Calu3 (cell line): ENCODE results near the gene P3H4. TPM values are rescaled to one million over a fixed set of nuclear protein-coding genes. Genes with fewer than 3 reads are reported as not detected.

ENCODE experiments used
- BruUV-seq: library from RNA; stranded (reverse); fragments of 400-500 nt; replicated peaks from 2 replicates; lab custom pipeline; 2021; lab: Mats Ljungman, UMichigan
- CTCF ChIA-PET: fragments of 300-600 bp; sonication (Branson Sonifier 250); formaldehyde crosslinking; loops from one replicate; lab custom pipeline; 2022; ENCODE audit warnings: antibody characterized with exemption; lab: Charles Lee
- DNase-seq: peaks from one replicate; pipeline ENCODE4 v3.0.0; 2022
- H3K27ac Mint-ChIP-seq: one replicate; pipeline ENCODE4 v1.8.0; 2022; ENCODE audit warnings: mixed read lengths; ENCODE audit not compliant: unreplicated experiment
- H3K27me3 Mint-ChIP-seq: one replicate; pipeline ENCODE4 v1.8.0; 2022; ENCODE audit warnings: mixed read lengths; ENCODE audit not compliant: unreplicated experiment
- H3K36me3 Mint-ChIP-seq: one replicate; pipeline ENCODE4 v1.8.0; 2022; ENCODE audit warnings: mild to moderate bottlenecking, moderate library complexity, mixed read lengths; ENCODE audit not compliant: insufficient read depth, unreplicated experiment
- H3K4me1 Mint-ChIP-seq: one replicate; pipeline ENCODE4 v1.8.0; 2022; ENCODE audit warnings: mild to moderate bottlenecking, low read depth, mixed read lengths; ENCODE audit not compliant: unreplicated experiment
- H3K4me3 Mint-ChIP-seq: one replicate; pipeline ENCODE4 v1.8.0; 2022; ENCODE audit warnings: mild to moderate bottlenecking, low read depth, moderate library complexity, mixed read lengths; ENCODE audit not compliant: unreplicated experiment
- H3K9me3 Mint-ChIP-seq: one replicate; pipeline ENCODE4 v1.8.0; 2022; ENCODE audit warnings: low read depth, mixed read lengths; ENCODE audit not compliant: unreplicated experiment
- CTCF ChIP-seq: fragments of 200-600 bp; IDR thresholded peaks from one replicate; pipeline ENCODE4 v1.8.0; 2022; ENCODE audit warnings: antibody characterized with exemption; ENCODE audit not compliant: unreplicated experiment
- intact Hi-C: fragments of 100-400 bp; cut with micrococcal nuclease; formaldehyde crosslinking; loops from one replicate; pipeline ENCODE4 v1.10.0; 2022; ENCODE audit not compliant: unreplicated experiment
- total RNA-seq: library from RNA; stranded (reverse); gene quantifications from 2 replicates; pipeline ENCODE4 v1.2.3, GENCODE V29; 2022

Gene P3H4
- total RNA-seq, 1 experiment from 2014 or later, result 19.9 TPM

- peak; percentile 97 for DNase-seq
- Mint-ChIP-seq H3K4me1 (peaks cover 66% of the 10 kb centered on the region), H3K36me3 (peaks cover 100% of the 10 kb centered on the region), H3K4me3 (peak overlapping the region; percentile 59), H3K27me3 (no peaks in the 10 kb centered on the region), H3K9me3 (no peaks in the 10 kb centered on the region), H3K27ac (peak overlapping the region; percentile 87)
- TF ChIP-seq CTCF, result no peak
- CTCF ChIA-PET, result interaction anchor here (1.3 to 7.3 kb wide), 3 partner anchors 14 to 29 kb away, joined by 6 to 63 read pairs (median 7); partner anchors contain the start of gene JUP
- intact Hi-C loops, result loop anchor here (5.0 kb wide), 1 partner anchor 35 kb away; no protein-coding TSS in a partner anchor
- BruUV-seq, result no TSS peak
Observed at GRCh38 chr17:41772218-41772585, 39.5 kb downstream of the P3H4 start.

- peaks cover 100% of the 10 kb centered on the region for H3K36me3 Mint-ChIP-seq
- H3K27ac Mint-ChIP-seq, result peak overlapping the region; percentile 87
- intact Hi-C loops, result loop anchor here (5.0 kb wide), 1 partner anchor 34 kb away; no protein-coding TSS in a partner anchor
- no peak for TF ChIP-seq CTCF
- no TSS peak for BruUV-seq
- CTCF ChIA-PET, result interaction anchor here (1.3 to 7.3 kb wide), 2 partner anchors 14 to 29 kb away, joined by 6 to 63 read pairs; partner anchors contain the start of gene JUP
- H3K9me3 Mint-ChIP-seq, result no peaks in the 10 kb centered on the region
- no peaks in the 10 kb centered on the region for H3K27me3 Mint-ChIP-seq
- DNase-seq, result peak; percentile 62
- peak overlapping the region; percentile 59 for H3K4me3 Mint-ChIP-seq
- peaks cover 64% of the 10 kb centered on the region for H3K4me1 Mint-ChIP-seq
Observed at GRCh38 chr17:41771389-41772206, 40.2 kb downstream of the P3H4 start.

GRCh38 chr17:41769985-41770384, 41.8 kb downstream of the P3H4 start:
- Mint-ChIP-seq H3K36me3 (peaks cover 100% of the 10 kb centered on the region), H3K27ac (peak overlapping the region; percentile 87)
- CTCF ChIA-PET, result interaction anchor here (0.7 to 1.4 kb wide), 3 partner anchors 8 to 16 kb away, joined by 3 to 4 read pairs (median 4); partner anchors contain the start of gene JUP

More at GRCh38 chr17:41769985-41770384, 41.8 kb downstream of the P3H4 start:
- no peak for TF ChIP-seq CTCF
- H3K27me3 Mint-ChIP-seq, result no peaks in the 10 kb centered on the region
- H3K4me3 Mint-ChIP-seq, result no peak overlapping the region
- no TSS peak for BruUV-seq
- intact Hi-C loops, result loop anchor here (5.0 kb wide), 1 partner anchor 33 kb away; no protein-coding TSS in a partner anchor
- DNase-seq, result no peak
- no peaks in the 10 kb centered on the region for H3K9me3 Mint-ChIP-seq
- H3K4me1 Mint-ChIP-seq, result peaks cover 48% of the 10 kb centered on the region
